NCI-H748 (cell line): ENCODE results near the gene FBXW10B.
"Not testable (repeated sequence)": the region's sequence is repeated elsewhere in the genome, so short reads cannot be mapped to it uniquely, and the experiment has no call there.

Experiments used
- DNase-seq: peaks from one replicate; lab custom pipeline; 2025; ENCODE audit not compliant: unreplicated experiment; lab: John Stamatoyannopoulos, UW

Gene FBXW10B

DNA sequence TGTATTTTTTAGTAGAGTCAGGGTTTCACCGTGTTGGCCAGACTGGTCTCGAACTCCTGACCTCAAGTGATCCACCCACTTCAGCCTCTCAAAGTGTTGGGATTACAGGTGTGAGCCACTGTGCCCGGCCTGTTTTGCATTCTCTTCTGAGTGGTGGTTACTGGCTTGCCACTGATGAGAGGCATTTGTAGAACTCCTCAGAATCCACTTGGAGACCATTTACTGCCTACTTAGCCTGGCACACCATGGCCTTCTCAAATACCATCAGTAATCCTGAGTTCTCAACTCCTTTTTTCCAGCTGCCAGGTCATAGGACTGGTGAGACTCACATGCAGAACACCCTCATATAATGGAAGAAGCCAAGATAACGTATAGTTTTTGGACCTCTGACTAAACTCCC lies 22.5 kb upstream of the FBXW10B start:
- DNase-seq: not testable (repeated sequence)

DNA sequence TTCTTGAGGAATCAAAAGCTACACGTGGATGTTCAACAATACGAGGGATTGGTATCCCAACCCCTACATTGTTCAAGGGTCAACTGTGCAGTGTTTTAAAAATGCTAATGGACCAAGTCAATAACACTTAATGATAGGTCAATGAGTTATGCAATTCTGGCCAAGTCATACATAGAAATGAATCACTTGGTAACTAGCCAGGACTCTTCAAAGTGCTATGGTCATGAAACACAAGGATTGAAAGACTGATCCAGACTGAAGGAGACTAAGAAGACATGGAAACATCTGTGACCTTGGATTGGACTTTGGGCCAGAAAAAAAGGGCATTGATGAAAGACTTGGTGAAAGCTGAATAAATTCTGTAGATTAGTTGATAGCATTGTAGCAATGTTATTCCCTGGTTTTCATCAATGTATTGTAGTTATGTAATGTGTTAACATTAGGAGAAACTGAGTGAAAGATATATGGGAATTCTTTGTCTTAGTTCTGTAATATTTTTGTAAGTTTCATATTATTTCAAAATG lies 11.5 kb upstream of the FBXW10B start:
- DNase-seq: not testable (repeated sequence)

DNA sequence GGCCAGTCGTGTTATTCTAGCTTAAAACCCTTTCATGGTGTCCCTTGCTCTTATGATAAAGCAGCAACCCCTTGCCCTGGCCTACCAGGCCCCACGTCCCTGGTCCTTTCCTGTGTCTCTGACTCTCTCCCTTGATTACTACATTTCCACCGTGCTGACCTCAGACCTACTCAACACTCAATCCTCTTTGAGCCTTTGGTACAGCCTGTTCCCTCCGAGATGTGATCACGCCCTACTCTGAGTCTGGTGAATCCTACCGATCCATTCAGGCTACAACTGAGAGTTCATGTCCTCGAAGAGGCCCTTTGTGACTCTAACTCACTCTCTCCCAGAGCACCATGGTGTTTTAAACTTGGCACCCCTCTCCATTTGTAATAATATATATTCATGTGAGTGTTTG lies 10.5 kb upstream of the FBXW10B start:
- DNase-seq: not testable (repeated sequence)

DNA sequence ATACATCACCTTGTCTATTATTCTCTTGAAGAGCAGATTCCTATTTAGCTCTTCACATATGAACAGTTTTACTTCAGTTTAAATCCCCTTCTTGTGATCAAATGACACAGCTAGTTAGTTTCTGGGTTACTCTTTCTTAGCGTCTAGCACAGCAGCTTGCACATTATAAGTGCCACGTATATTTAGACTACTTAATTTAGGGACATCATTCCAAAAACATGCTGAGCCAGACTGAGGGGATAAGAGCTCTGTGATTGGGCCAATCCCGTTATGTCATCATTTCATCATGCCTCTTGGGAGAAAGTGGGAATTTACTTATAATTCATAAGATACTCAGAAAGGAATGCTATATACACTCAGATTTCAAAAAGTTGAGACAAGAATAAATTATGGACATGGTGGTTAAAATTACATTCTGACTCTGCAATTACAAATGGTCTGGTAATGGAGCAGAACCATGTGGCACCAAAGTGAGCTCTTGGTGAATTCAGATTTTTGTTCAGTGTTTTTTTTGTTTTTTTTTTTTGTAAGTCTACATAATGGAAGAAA lies 4.2 kb upstream of the FBXW10B start:
- not testable (repeated sequence) for DNase-seq

DNA sequence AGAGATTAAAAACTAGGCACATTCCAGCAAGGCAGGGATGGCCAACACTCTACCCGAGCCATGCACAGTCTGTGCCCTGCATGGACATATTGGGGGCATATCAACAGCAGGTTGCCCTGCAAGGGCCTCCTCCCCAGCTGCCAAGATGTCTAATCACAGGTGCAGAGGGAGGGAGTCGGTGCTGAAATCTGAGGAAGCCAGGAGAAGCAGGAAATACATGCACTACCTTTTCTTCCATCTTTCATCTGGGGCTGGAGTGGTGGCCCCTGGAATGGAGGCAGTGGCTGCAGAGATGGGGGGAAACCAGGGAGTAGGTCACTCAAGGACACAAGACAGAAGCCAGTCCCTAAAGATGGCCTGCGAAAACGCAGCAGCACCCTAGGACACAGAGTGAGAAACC lies 3.8 kb upstream of the FBXW10B start:
- DNase-seq: not testable (repeated sequence)

DNA sequence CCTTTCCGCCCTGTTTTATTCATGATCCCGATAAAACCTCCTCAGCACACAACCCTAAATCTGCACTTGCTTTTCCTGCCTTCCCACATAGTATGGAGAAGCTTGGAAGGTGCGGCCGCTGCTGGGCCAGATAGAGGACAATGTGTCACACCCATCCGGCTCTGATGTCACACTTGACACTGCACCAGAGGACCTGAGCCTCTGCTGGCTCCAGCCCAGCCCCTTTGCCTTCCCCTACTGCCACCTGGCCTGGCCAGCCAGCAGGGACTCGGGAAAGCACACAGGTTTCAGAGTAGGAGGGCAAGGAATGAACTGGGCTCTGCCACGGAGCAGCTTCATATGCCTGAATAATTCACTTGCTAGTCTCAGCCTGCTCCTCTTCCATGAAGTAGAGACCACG lies 2.6 kb upstream of the FBXW10B start:
- not testable (repeated sequence) for DNase-seq

DNA sequence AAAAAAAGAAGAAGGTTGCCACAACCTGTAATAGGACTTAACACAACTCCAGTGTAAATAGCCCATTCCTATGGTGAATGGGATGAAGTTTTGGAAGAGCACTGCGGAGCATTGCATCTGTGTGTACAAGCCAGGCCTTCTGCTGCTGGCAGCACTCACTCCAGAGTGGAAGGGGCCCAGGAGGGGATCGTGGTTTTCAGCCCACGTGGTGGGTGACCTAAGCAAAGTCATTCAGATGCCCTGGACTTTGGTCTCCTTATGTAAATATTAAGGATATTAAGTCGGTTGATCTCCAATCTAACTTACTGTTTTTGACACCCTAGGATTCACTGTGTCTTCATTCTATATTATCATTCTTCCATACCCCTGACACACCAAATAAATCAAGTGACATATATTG lies 2.7 kb downstream of the FBXW10B start:
- not testable (repeated sequence) for DNase-seq

DNA sequence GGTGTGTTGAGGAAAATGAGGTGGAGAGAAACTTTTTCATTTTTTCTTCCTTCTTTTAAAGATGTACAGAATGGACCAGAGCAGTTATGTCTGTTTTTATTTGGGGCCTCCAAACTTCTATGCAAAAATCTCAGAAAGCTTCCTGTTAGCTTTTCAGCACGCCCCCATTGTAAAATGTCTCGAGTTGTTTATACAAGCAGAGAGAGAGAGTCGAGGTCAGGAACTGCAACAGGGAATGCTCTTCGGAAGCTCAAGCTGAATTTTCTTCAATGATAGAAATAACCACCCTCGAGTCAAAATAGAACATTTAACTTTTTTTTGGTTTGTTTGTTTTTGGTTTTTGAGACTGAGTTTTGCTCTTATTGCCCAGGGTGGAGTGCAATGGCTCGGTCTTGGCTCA lies 3.7 kb downstream of the FBXW10B start:
- not testable (repeated sequence) for DNase-seq

DNA sequence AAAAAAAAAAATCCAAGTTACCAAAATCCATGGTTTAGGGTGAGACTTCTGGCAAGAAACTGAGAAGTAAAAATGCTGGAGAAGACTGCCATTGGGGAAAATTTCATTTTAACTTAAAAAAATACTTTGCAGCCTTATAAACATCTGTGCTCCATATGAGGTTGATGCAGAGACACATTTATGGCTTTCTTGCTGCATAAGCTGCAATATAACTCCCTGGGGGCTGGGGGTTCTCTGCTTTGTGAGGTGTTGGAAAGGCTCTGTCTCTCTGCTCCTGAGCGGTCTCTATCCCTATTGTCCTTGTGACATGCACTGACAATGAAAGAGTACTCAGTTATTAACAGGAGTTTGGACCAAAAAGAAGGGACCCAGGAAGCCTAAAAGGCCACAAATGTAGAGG lies 6.4 kb downstream of the FBXW10B start:
- DNase-seq: not testable (repeated sequence)

DNA sequence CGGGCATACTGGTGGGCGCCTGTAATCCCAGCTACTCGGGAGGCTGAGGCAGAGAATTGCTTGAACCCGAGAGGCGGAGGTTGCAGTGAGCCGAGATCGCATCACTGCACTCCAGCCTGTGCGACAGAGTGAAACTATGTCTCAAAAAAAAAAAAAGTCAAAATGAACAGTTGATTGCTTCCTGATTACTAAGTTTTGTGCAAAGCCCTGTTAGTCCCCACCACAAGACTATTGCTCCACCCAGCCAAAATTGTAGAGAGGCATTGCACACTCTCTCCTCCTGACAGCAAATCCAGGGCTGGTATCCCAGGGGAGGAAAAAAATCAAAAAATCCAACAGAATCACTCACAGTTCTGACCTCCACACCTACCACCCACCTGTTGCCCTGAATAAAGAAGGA lies 26.5 kb downstream of the FBXW10B start:
- not testable (repeated sequence) for DNase-seq

DNA sequence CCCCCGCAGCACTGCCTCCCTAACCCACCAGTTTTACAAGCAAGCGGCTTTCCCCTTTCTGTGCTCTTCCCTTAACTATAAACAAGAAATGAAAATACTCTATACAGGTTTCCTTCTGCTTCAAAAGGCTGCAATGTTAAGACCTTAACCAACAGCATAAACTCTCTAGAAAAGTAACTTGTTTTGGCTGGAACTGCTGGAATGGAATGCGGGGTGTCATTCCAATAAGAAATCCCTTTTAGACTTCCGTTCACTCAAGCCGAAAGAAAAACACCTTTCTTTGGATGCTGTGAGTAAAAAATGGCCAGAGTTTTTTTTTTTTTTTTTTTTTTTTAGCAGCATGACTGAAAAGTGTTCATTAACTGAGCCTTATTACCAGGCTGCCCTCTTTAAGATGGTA lies 27.5 kb downstream of the FBXW10B start:
- DNase-seq: not testable (repeated sequence)

DNA sequence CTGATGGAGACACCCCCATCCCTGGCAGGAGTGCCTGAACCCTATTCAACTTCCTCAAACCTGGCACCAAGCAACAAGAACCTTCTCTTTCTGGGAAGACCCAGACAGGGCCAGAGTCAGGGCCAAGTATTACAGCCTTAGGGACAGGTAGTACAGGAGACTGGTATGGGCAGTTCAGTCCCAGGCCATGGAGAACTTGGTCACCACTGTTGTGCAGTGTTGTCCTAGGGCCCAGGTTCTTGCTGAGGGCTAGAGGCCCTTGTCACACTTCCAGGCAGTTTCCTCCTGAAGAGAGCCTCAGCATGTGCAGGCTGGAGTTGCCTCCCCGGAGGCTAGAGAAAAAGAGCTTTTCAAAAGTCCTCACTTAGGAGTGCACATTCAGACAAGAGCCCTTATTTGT lies 28.7 kb downstream of the FBXW10B start:
- DNase-seq: not testable (repeated sequence)

DNA sequence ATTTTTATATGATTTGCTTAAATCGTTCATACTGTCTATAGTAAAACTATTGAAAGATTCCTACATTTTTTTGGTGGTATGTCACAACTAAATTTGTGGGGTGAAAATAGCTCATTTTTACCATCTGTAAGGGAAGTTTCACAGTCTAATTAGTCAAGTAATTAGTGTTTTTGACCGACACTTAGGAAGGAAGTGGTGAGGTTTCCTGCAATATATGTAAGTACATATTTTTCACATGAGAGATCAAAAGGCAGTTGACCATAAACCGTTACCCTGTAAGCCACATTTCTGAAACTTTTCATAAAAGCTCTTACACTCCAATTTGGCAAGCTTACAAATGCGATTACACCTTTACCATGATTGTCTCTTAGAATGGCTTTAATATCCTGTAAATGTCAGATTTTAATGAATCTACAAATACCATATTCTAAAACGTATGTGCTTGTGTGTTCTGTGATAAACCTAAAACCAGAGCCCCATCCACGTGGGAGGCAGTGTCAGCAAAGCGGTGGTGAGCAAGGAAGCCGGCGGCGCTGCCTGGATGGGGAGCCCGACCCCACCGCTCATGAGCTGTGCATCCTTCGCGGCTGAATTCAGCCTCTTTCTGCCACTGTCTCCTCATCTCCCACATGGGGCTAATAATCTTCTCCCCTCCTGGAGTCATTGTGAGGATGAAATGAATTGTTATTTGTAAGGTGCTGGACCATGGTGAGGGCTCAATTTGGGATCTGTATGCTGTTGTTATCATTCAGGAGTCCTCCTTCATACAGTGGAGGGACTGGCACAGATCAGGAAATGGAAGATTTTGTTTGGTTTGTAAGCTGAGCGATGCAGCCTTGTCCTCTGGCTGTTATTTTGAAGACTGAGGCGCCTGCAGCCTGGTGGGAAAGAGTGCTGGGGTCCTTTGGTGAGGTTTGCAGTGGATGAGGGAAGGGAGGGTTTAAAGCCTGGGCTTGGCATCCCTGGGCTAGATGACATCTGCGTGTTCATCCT lies 29.7 kb downstream of the FBXW10B start:
- DNase-seq: not testable (repeated sequence)

DNA sequence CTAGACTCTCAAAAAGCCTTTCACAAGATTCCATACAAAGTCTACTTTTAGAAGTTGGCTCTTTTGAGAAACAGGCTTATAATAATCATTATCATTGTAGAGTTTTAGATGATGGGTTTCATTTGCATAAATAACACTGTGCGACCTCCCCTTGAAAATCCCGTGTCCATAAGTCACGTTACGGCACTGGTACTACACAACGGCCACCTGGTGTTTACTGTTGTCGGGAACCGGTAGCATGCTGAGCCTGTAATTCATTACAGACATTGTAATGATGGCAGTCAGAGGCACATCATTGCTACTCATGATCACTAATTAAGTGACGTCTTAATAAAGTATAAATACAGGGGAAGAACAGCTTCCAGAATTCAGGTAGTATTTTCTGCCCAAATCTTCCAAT lies 31.5 kb downstream of the FBXW10B start:
- peak; percentile 78 for DNase-seq

DNA sequence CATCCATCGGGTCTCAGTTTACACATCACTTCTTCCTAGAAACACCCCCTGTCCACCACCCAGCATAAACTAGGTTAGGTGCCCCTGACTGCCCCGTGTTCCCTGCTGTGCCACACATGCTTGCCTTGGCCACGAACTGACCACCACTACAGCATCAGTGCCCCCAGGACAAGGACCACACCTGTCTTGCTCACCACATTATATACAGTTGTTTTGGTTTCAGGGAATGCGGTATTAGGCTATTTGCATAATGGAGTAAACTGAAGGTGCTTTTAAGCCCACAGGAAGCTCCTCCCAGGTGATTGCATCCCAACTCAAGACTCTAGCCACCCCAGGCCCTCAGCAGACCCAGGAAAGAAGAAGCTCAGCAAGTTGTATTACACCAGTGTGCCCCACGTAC lies 36.2 kb downstream of the FBXW10B start:
- DNase-seq: not testable (repeated sequence)

DNA sequence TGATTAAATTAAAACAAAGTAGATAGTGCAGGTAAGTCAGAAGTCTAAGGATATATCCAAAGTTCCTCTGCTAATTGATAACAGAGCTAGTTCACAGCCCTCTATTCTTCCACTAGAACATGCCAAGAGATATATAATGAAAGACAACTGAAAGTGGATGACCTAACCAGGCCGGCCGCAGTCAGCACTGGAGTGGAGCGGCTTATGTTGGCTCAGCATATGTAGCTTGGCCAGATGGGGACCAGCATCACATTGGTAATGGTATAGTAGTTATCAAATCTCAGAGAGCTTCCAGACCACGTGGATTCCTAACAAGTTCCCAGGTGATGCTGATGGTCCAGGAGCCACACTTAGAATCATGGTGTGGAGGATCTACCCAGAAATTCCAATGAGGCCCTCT lies 38.0 kb downstream of the FBXW10B start:
- DNase-seq: not testable (repeated sequence)

DNA sequence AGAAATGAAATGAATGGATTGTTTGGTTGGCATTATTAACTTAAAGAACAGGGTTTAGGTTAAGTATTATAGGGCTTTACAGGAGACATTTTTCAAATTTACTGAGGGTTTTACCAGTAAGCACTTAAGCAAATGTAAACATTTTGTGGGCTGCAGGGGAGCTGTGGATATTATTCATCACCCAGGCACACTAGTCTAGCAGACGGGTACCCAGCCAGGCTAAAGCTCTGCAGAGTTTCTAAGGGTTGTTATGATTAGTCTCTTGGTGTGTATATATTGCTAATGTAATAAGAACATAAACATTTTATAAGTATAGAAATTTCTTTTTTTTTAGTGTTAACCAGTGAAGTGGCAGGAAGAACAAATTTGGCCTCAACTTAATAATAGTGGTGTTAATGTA lies 42.7 kb downstream of the FBXW10B start:
- DNase-seq: not testable (repeated sequence)

DNA sequence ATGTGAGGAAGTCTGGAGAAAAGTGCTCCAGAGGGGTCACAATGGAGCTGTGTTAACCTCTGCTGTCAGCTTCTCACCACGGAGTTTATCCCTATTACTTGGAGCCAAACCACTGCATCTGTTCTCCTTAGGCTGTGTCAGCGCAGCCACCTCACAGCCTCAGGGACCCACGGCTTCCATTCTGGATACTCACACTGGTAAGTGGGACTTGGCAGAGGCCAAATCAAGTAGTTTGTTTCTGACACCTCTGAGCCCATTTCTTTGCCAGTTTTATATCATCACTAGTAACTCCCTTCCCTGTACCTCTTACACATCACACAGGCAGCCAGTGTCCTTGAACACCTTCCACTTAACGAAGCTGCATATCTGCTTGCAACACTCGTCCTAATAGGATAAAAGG lies 44.8 kb downstream of the FBXW10B start:
- DNase-seq: not testable (repeated sequence)

DNA sequence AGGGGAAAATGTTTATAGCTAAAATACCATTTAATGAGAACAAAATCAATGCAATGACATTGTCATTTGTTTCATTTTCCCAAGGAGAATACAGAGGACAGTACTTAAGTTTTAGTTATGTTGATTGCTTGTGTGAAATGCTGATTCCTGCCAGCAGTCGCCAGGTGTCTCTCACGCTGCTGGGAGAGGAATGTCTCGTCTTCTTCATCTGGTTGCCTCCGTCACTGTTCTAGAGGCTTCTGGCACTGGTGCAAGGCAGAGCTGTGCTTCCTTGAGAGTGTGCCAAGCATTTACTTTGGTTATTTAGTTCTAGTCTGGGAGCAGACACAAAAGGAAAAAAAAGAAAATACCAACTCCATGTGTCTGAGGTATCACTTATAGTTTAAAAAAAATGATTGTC lies 45.6 kb downstream of the FBXW10B start:
- DNase-seq: not testable (repeated sequence)
